Measurements from ENCODE around the gene RBM38. TPM values are rescaled to one million over a fixed set of nuclear protein-coding genes. Genes with fewer than 3 reads are reported as not detected.

RBM38 gene
- total and polyA plus RNA-seq, 3 experiments from 2014 or later = 94.4 to 107 (median 101) TPM

DNA sequence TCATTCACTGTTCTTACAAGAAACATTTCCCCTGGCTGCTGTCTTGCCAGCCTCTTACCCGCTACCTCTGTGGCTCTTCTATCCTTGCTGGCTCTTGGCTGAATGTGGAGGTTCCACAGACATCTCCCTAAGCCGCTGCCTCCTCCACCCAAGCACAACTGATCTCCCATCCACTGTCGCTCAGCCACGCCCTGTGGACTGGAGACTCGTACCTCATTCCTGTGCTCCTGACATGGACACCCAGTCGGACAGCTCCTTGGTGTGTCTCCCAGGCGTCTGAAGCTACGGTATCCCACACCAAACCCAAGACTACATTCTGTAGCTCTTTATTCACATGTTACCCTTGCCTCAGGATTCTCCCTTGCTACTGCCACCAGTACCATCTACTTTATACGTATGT, 20.9 kb upstream of the RBM38 start:
- H3K4me1 ChIP-seq (ENCODE audit: insufficient read depth, low read length) = peaks cover 9% of the 10 kb centered on the region
- POLR2A ChIA-PET = no interaction called here
- H3K4me3 ChIP-seq (ENCODE audit: low read length) = no peak overlapping the region
- Mint-ChIP-seq H3K27ac (peak overlapping the region in 1 of 8 donors; percentile 24), H3K4me3 (no peak overlapping the region), H3K9me3 (no peaks in the 10 kb centered on the region), H3K36me3 (peaks cover 17 to 97% (median 58%) of the 10 kb centered on the region in 3 donors), H3K4me1 (peaks cover under 1 to 13% (median 3%) of the 10 kb centered on the region in 3 donors), H3K27me3 (no peaks in the 10 kb centered on the region)
- H3K9me3 ChIP-seq (ENCODE audit: low read length) = no peaks in the 10 kb centered on the region
- CTCF ChIA-PET = interaction anchor here (1.6 kb wide), 1 partner anchor 11 kb away, joined by 3 read pairs; no protein-coding TSS in a partner anchor
- no peak overlapping the region for H3K27ac ChIP-seq (ENCODE audit: low read depth, low read length)
- peaks cover 78% of the 10 kb centered on the region for H3K36me3 ChIP-seq (ENCODE audit: insufficient read depth, low read length)
- DNase-seq = no peak
- H3K27me3 ChIP-seq (ENCODE audit: insufficient read depth, low read length, poor library complexity, severe bottlenecking) = no peaks in the 10 kb centered on the region

DNA sequence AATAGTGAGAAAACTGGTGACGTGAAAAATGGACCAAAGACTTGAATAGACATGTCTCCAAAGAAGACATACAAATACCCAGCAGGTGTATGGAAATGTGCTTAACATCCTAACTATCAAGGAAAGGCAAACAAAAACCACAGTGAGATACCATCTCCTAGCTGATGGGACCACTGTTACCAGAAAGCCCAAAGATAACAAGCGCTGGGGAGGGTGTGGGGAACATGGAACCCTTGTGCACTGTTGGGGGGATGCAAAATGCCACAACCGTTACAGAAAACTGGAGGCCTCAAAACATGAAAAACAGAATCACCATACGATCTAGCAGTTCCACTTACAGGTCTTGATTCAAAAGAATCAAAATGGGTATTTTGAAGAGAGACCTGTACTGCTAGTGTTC, 19.8 kb upstream of the RBM38 start:
- H3K27ac Mint-ChIP-seq = peak overlapping the region in 1 of 8 donors; percentile 46
- peaks cover 12 to 98% (median 56%) of the 10 kb centered on the region in 3 donors for H3K36me3 Mint-ChIP-seq
- CTCF ChIA-PET = interaction anchor here (1.6 kb wide), 1 partner anchor 10 kb away, joined by 3 read pairs; no protein-coding TSS in a partner anchor

DNA sequence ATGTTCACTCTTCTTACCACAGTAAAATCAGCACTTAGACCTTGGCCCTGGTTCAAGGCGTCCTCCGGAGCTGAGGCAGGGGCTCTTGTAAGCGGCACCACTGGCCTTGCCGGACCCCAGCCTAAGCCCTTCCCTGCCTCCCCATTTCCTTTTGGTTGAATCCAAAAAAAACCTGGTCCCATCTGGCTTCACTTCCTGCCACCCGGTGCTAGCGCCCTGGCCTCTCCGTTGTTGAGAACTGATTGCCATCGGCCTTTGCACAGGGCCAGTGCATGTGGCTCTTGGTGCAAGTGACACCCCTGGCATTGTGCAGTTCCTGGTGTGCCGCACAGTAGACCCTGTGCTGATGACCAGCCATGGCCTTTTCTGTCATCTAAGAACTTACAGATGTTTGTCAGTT, 19.0 kb upstream of the RBM38 start:
- POLR2A ChIA-PET = no interaction called here
- no peak overlapping the region for H3K27ac ChIP-seq (ENCODE audit: low read depth, low read length)
- CTCF ChIA-PET = no interaction called here
- no peak for DNase-seq
- H3K27ac Mint-ChIP-seq = no peak overlapping the region
- no peaks in the 10 kb centered on the region for H3K9me3 ChIP-seq (ENCODE audit: low read length)
- peaks cover 12 to 97% (median 53%) of the 10 kb centered on the region in 3 donors for H3K36me3 Mint-ChIP-seq
- no peaks in the 10 kb centered on the region for H3K9me3 Mint-ChIP-seq
- peaks cover 9% of the 10 kb centered on the region for H3K4me1 ChIP-seq (ENCODE audit: insufficient read depth, low read length)
- no peaks in the 10 kb centered on the region for H3K27me3 Mint-ChIP-seq
- peaks cover 2 to 16% (median 3%) of the 10 kb centered on the region in 3 donors for H3K4me1 Mint-ChIP-seq
- H3K36me3 ChIP-seq (ENCODE audit: insufficient read depth, low read length) = peaks cover 77% of the 10 kb centered on the region
- H3K27me3 ChIP-seq (ENCODE audit: insufficient read depth, low read length, poor library complexity, severe bottlenecking) = no peaks in the 10 kb centered on the region
- no peak overlapping the region for H3K4me3 ChIP-seq (ENCODE audit: low read length)
- H3K4me3 Mint-ChIP-seq = no peak overlapping the region

More for the DNA sequence above, 19.8 kb upstream of the RBM38 start:
- peaks cover 78% of the 10 kb centered on the region for H3K36me3 ChIP-seq (ENCODE audit: insufficient read depth, low read length)
- no peaks in the 10 kb centered on the region for H3K27me3 Mint-ChIP-seq
- DNase-seq = no peak
- peaks cover 2 to 16% (median 3%) of the 10 kb centered on the region in 3 donors for H3K4me1 Mint-ChIP-seq
- H3K4me3 Mint-ChIP-seq = no peak overlapping the region
- POLR2A ChIA-PET = no interaction called here
- H3K27ac ChIP-seq (ENCODE audit: low read depth, low read length) = no peak overlapping the region
- H3K4me1 ChIP-seq (ENCODE audit: insufficient read depth, low read length) = peaks cover 9% of the 10 kb centered on the region
- H3K4me3 ChIP-seq (ENCODE audit: low read length) = no peak overlapping the region
- H3K27me3 ChIP-seq (ENCODE audit: insufficient read depth, low read length, poor library complexity, severe bottlenecking) = no peaks in the 10 kb centered on the region
- no peaks in the 10 kb centered on the region for H3K9me3 ChIP-seq (ENCODE audit: low read length)
- no peaks in the 10 kb centered on the region for H3K9me3 Mint-ChIP-seq

DNA sequence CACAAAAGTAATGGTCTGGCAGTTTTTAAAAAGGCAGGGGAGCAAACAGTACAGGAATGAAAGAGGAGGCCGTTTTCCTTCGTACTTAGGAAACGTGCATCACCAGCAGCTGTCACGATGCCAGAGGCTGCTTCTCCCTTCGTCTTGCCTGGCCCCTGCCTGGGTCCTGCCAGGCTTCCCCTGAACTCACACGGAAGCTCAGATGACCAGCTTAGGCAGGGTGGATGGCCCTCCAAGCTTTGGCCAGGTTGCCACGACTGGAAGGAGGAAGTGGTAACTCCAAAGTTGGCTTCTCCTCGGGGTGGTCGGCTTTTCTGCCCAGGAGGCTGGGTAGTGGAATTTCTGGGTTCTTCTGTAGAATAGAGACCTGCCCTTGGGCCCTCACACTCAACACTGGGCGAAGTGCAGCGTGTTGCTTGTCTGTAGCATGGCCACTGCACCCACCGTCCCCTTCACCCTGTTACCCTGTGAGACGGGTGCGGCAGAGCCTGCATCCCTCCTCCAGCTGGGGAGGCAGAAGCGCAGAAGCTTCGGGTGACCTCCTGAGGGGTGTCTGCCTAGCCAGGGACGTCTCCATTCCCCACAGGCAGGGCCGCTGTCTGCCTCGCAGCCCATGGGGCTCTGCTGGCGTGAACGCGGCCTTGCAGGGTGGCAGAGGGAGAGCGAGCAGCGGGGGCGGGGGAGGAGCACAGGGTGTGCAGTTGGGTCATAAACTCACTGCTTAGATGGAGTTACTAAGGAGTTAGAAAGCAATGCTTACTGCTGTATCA, 18.4 kb upstream of the RBM38 start:
- no peak overlapping the region for H3K4me3 ChIP-seq (ENCODE audit: low read length)
- Mint-ChIP-seq H3K27ac (peak overlapping the region in 2 of 8 donors; percentile 9 to 26), H3K27me3 (no peaks in the 10 kb centered on the region), H3K4me3 (no peak overlapping the region), H3K4me1 (peaks cover 2 to 16% (median 3%) of the 10 kb centered on the region in 3 donors), H3K36me3 (peaks cover 12 to 98% (median 55%) of the 10 kb centered on the region in 3 donors), H3K9me3 (no peaks in the 10 kb centered on the region)
- H3K36me3 ChIP-seq (ENCODE audit: insufficient read depth, low read length) = peaks cover 78% of the 10 kb centered on the region
- no peaks in the 10 kb centered on the region for H3K27me3 ChIP-seq (ENCODE audit: insufficient read depth, low read length, poor library complexity, severe bottlenecking)
- ChIA-PET CTCF (interaction anchor here (1.1 kb wide), 1 partner anchor 17 kb away, joined by 3 read pairs; no protein-coding TSS in a partner anchor), POLR2A (no interaction called here)
- peaks cover 9% of the 10 kb centered on the region for H3K4me1 ChIP-seq (ENCODE audit: insufficient read depth, low read length)
- no peaks in the 10 kb centered on the region for H3K9me3 ChIP-seq (ENCODE audit: low read length)
- DNase-seq = no peak
- H3K27ac ChIP-seq (ENCODE audit: low read depth, low read length) = no peak overlapping the region

DNA sequence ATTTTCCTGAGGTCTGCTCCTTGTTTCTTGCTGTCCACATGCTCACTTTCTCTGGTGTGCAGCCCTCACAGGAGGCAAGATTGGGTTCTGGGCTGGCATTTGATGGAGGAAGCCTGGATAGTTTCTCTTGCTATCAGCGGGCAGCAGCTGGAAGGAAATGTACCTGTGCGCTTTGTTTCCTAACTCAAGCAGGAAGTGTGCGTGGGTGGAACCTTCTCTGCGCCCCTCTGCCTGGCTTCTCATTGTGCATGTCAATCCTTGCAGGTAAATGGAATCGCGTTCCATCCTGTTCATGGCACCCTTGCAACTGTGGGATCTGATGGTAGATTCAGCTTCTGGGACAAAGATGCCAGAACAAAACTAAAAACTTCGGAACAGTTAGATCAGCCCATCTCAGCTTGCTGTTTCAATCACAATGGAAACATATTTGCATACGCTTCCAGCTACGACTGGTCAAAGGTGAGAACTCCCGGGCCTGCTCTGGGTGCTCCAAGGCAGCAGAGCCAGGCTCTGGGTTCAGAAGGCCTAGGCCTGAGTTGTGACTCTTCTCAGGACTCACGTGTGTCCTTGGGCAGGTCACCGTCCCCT, 16.8 kb upstream of the RBM38 start:
- H3K4me3 ChIP-seq (ENCODE audit: low read length) = no peak overlapping the region
- DNase-seq = peak in 1 of 5 donors; percentile 25
- peaks cover 9% of the 10 kb centered on the region for H3K4me1 ChIP-seq (ENCODE audit: insufficient read depth, low read length)
- peaks cover 2 to 20% (median 10%) of the 10 kb centered on the region in 3 donors for H3K4me1 Mint-ChIP-seq
- H3K27me3 Mint-ChIP-seq = no peaks in the 10 kb centered on the region
- no peaks in the 10 kb centered on the region for H3K9me3 Mint-ChIP-seq
- H3K9me3 ChIP-seq (ENCODE audit: low read length) = no peaks in the 10 kb centered on the region
- H3K27me3 ChIP-seq (ENCODE audit: insufficient read depth, low read length, poor library complexity, severe bottlenecking) = no peaks in the 10 kb centered on the region
- peaks cover 82% of the 10 kb centered on the region for H3K36me3 ChIP-seq (ENCODE audit: insufficient read depth, low read length)
- H3K27ac Mint-ChIP-seq = peak overlapping the region in 2 of 8 donors; percentile 14 to 68
- peaks cover 7 to 97% (median 46%) of the 10 kb centered on the region in 3 donors for H3K36me3 Mint-ChIP-seq
- no peak overlapping the region for H3K27ac ChIP-seq (ENCODE audit: low read depth, low read length)
- no peak overlapping the region for H3K4me3 Mint-ChIP-seq
- ChIA-PET POLR2A (no interaction called here), CTCF (no interaction called here)

DNA sequence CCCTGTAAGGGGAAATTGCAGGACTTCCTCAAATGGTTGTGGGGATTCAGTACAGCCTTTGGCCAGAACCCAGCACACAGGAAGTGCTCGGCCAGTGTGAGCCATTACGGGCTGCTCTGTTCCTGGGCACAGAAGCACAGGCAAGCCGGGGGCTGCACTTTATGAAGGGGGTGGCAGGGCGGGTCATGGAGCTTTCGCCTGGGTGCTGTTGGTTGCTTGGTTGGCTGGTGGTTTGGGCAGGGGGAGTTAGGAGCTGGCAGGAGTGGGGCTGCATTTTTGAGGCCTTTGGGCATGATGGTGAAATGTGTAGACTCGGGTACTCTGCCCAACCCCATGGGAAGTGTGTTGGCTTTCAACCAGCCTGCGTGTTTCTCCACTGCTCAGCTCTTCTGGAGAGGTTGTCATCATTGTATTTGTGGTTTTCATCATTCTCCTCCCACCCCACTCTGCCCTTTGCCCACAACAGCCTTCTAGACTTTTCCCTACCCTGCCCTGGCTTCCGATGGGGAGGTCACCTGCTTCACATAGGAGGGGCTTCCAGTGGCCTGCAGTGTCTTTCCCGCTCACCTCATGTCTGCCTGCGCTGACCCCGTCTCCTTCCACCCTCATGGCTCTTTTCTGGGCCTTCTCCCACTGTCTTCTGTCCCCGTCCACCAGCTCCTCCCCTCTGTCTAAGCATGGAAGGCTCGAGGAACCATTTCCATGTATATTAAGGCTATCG, 16.1 kb upstream of the RBM38 start:
- Histone ChIP-seq H3K27me3 (ENCODE audit: insufficient read depth, low read length, poor library complexity, severe bottlenecking) (no peaks in the 10 kb centered on the region), H3K27ac (ENCODE audit: low read depth, low read length) (no peak overlapping the region), H3K36me3 (ENCODE audit: insufficient read depth, low read length) (peaks cover 79% of the 10 kb centered on the region), H3K4me1 (ENCODE audit: insufficient read depth, low read length) (peaks cover 9% of the 10 kb centered on the region), H3K4me3 (ENCODE audit: low read length) (no peak overlapping the region), H3K9me3 (ENCODE audit: low read length) (no peaks in the 10 kb centered on the region)
- no peak for DNase-seq
- POLR2A ChIA-PET = no interaction called here
- Mint-ChIP-seq H3K27ac (peak overlapping the region in 3 of 8 donors; percentile 70 to 80 (median 78)), H3K9me3 (no peaks in the 10 kb centered on the region), H3K27me3 (no peaks in the 10 kb centered on the region), H3K36me3 (peaks cover 5 to 96% (median 40%) of the 10 kb centered on the region in 3 donors), H3K4me3 (no peak overlapping the region), H3K4me1 (peaks cover 2 to 24% (median 17%) of the 10 kb centered on the region in 3 donors)
- CTCF ChIA-PET = interaction anchor here (1.3 kb wide), 1 partner anchor 120 kb away, joined by 4 read pairs; no protein-coding TSS in a partner anchor

DNA sequence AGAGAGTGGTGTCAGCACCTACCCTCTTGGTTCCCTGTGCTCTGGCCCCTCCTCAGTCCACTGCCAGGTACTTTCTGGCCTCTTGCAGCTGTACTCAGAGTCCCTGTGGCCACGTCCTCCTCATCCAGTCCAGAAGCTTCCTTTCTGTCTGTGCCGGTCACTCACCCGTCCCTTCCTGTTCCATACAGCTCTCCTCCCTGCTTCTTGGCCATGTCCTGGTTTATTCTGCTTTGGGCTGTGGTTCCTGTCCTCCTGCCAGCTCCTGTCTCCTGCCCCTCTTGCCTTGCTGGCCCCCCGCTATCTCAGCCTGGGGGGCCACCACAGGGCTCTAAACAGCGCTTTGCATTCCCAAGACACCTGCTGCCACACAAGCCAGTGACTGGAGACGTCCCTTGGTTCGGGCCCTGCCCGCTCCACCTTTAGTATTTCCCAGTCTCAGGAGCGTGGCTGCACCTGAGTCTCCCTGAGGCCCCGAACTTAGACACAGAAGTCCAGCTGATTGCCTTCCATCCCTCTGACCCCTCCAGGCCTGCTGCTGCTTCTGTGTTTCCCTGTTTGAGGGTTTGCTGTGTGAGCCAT, 15.5 kb upstream of the RBM38 start:
- Histone ChIP-seq H3K9me3 (ENCODE audit: low read length) (no peaks in the 10 kb centered on the region), H3K4me1 (ENCODE audit: insufficient read depth, low read length) (peaks cover 9% of the 10 kb centered on the region), H3K27ac (ENCODE audit: low read depth, low read length) (no peak overlapping the region), H3K36me3 (ENCODE audit: insufficient read depth, low read length) (peaks cover 72% of the 10 kb centered on the region), H3K4me3 (ENCODE audit: low read length) (no peak overlapping the region), H3K27me3 (ENCODE audit: insufficient read depth, low read length, poor library complexity, severe bottlenecking) (no peaks in the 10 kb centered on the region)
- H3K9me3 Mint-ChIP-seq = no peaks in the 10 kb centered on the region
- H3K27me3 Mint-ChIP-seq = no peaks in the 10 kb centered on the region
- H3K4me3 Mint-ChIP-seq = no peak overlapping the region
- peak overlapping the region in 5 of 8 donors; percentile 49 to 96 (median 60) for H3K27ac Mint-ChIP-seq
- peaks cover 0 to 96% (median 34%) of the 10 kb centered on the region in 3 donors for H3K36me3 Mint-ChIP-seq
- ChIA-PET CTCF (interaction anchor here (0.8 to 1.6 kb wide), 4 partner anchors 23 to 123 kb away, joined by 3 to 7 read pairs (median 4); no protein-coding TSS in a partner anchor), POLR2A (no interaction called here)
- no peak for DNase-seq
- H3K4me1 Mint-ChIP-seq = peaks cover 2 to 24% (median 17%) of the 10 kb centered on the region in 3 donors

Data from CD8-positive, alpha-beta memory T cell (primary cell).